HEK293T (cell line): Measurements from ENCODE around the gene MYBPHL.

Experiments
- ARNT ChIP-seq: fragments of 450-650 bp; IDR thresholded peaks from 2 replicates; pipeline ENCODE4 v1.6.1; 2017; ENCODE audit warnings: mild to moderate bottlenecking
- BHLHE40 ChIP-seq: fragments of 450-650 bp; IDR thresholded peaks from 2 replicates; pipeline ENCODE4 v1.6.1; 2016; ENCODE audit warnings: mild to moderate bottlenecking, moderate library complexity, borderline replicate concordance
- ELF4 ChIP-seq: fragments of 450-650 bp; IDR thresholded peaks from 2 replicates; pipeline ENCODE4 v1.6.1; 2017; ENCODE audit warnings: antibody characterized with exemption
- FOXA1 ChIP-seq: fragments of 450-650 bp; IDR thresholded peaks from 2 replicates; pipeline ENCODE4 v1.6.1; 2016; ENCODE audit warnings: mild to moderate bottlenecking
- FOXK2 ChIP-seq: fragments of 450-650 bp; IDR thresholded peaks from 2 replicates; pipeline ENCODE4 v1.6.1; 2016; ENCODE audit warnings: mild to moderate bottlenecking
- FOXM1 ChIP-seq: fragments of 450-650 bp; IDR thresholded peaks from 2 replicates; pipeline ENCODE4 v1.6.1; 2017; ENCODE audit warnings: mild to moderate bottlenecking, borderline replicate concordance
- HDGF ChIP-seq: fragments of 450-650 bp; IDR thresholded peaks from 2 replicates; pipeline ENCODE4 v1.6.1; 2017; ENCODE audit warnings: antibody characterized with exemption, borderline replicate concordance
- LEF1 ChIP-seq: fragments of 450-650 bp; IDR thresholded peaks from 2 replicates; pipeline ENCODE4 v1.6.1; 2017; ENCODE audit warnings: mild to moderate bottlenecking, borderline replicate concordance
- SP1 ChIP-seq: fragments of 450-650 bp; IDR thresholded peaks from 2 replicates; pipeline ENCODE4 v1.6.1; 2017
- SUZ12 ChIP-seq: fragments of 450-650 bp; IDR thresholded peaks from 2 replicates; pipeline ENCODE4 v1.6.1; 2016; ENCODE audit warnings: mild to moderate bottlenecking
- TARDBP ChIP-seq: fragments of 450-650 bp; IDR thresholded peaks from 2 replicates; pipeline ENCODE4 v1.6.1; 2016
- ZNF384 ChIP-seq: fragments of 450-650 bp; IDR thresholded peaks from 2 replicates; pipeline ENCODE4 v1.6.1; 2016
- TF ChIP-seq, protein P1 (sequence below): fragments of 450-650 bp; IDR thresholded peaks from 2 replicates; pipeline ENCODE4 v1.6.1; 2016

DNA sequence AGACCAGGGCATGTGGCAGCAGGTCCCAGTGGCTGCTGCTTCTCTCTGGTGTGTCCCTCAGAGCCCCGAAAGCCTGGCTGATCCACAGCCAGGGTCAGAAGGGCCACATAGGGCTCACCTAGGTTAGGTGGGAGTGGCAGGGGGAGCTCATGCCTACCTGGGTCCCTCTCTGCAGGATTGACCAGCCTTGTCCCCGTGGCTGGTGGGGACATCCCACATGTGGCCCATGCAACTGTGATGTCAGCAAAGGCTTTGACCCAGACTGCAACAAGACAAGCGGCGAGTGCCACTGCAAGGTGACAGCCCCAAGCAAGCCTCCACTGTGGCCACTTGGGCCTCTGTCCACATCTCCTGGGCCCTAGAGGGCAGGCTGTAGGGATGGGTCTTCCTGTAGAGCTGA lies 41.8 kb downstream of the MYBPHL start:
- TF ChIP-seq ARNT (no peak), FOXK2 (no peak), FOXA1 (no peak), SP1 (no peak), BHLHE40 (no peak), FOXM1 (no peak), ELF4 (no peak), ZNF384 (no peak), SUZ12 (no peak), TARDBP (no peak), HDGF (no peak), LEF1 (no peak)
- TF ChIP-seq, protein P1, sequence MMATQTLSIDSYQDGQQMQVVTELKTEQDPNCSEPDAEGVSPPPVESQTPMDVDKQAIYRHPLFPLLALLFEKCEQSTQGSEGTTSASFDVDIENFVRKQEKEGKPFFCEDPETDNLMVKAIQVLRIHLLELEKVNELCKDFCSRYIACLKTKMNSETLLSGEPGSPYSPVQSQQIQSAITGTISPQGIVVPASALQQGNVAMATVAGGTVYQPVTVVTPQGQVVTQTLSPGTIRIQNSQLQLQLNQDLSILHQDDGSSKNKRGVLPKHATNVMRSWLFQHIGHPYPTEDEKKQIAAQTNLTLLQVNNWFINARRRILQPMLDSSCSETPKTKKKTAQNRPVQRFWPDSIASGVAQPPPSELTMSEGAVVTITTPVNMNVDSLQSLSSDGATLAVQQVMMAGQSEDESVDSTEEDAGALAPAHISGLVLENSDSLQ, result no peak
